CD14-positive monocyte (primary cell): Measurements from ENCODE around the gene SLC17A5. TPM values are rescaled to one million over a fixed set of nuclear protein-coding genes. Genes with fewer than 3 reads are reported as not detected.

Experiments
- DNase-seq, 3 donors: peaks; one replicate each; pipeline ENCODE4 v3.0.0-alpha.2; 2011 to 2022
- H2AFZ ChIP-seq: 2 replicates; pipeline ENCODE4 v1.6.0; 2012; ENCODE audit warnings: mild to moderate bottlenecking, low read depth, low read length, inconsistent platforms; ENCODE audit not compliant: insufficient read depth, poor library complexity, severe bottlenecking
- H3K27ac ChIP-seq, 2 donors: 1 replicate in 1 of 2; 2 replicates in 1 of 2; pipeline ENCODE4 v1.5.1; 2012 to 2013; ENCODE audit warnings: low read length in 2 of 2, control low read depth in 1 of 2, inconsistent platforms in 1 of 2, low read depth in 1 of 2, mild to moderate bottlenecking in 1 of 2
- H3K27me3 ChIP-seq, 2 donors: one replicate each; pipeline versions ENCODE4 v1.6.0 to v1.6.1; 2011 to 2013; ENCODE audit warnings: low read length in 2 of 2; ENCODE audit not compliant: control insufficient read depth in 2 of 2, insufficient read depth in 2 of 2
- H3K36me3 ChIP-seq, 2 donors: replicated peaks in 1 of 2; 1 replicate in 1 of 2; 2 replicates in 1 of 2; pipeline versions ENCODE4 v1.5.1 to v1.6.1; 2012 to 2013; ENCODE audit warnings: low read length in 2 of 2, control low read depth in 1 of 2, inconsistent platforms in 1 of 2, mild to moderate bottlenecking in 1 of 2; ENCODE audit not compliant: insufficient read depth in 2 of 2, control insufficient read depth in 1 of 2
- H3K4me1 ChIP-seq, 2 donors: 1 replicate in 1 of 2; 2 replicates in 1 of 2; pipeline versions ENCODE4 v1.5.1 to v1.6.1; 2012 to 2013; ENCODE audit warnings: low read length in 2 of 2, control low read depth in 1 of 2, inconsistent platforms in 1 of 2, mild to moderate bottlenecking in 1 of 2, moderate library complexity in 1 of 2; ENCODE audit not compliant: insufficient read depth in 2 of 2, control insufficient read depth in 1 of 2
- H3K4me2 ChIP-seq: replicated peaks from 2 replicates; pipeline ENCODE3; 2012; ENCODE audit warnings: low read length, moderate library complexity, mild to moderate bottlenecking; ENCODE audit not compliant: poor library complexity, severe bottlenecking; ENCODE audit errors: extremely low read depth
- H3K4me3 ChIP-seq, 3 experiments: fragments of 200-600 bp in 1 of 3; sonication (generic) in 1 of 3; replicated peaks in 1 of 3; 1 replicate in 2 of 3; 2 replicates in 1 of 3; pipeline ENCODE4 v1.5.1; 2011 to 2013; ENCODE audit warnings: low read length in 3 of 3, mild to moderate bottlenecking in 3 of 3, control low read depth in 2 of 3, low read depth in 2 of 3, inconsistent platforms in 1 of 3, moderate library complexity in 1 of 3
- H3K79me2 ChIP-seq: 2 replicates; pipeline ENCODE4 v1.6.0; 2012; ENCODE audit warnings: mild to moderate bottlenecking, control low read depth, inconsistent platforms, low read length, moderate library complexity; ENCODE audit not compliant: insufficient read depth
- H3K9ac ChIP-seq: 2 replicates; pipeline ENCODE4 v1.6.0; 2017; ENCODE audit warnings: low read length, mild to moderate bottlenecking; ENCODE audit not compliant: insufficient read depth, poor library complexity, severe bottlenecking
- H3K9me3 ChIP-seq, 2 donors: replicated peaks in 1 of 2; 1 replicate in 1 of 2; 2 replicates in 1 of 2; pipeline versions ENCODE4 v1.5.1 to v1.6.1; 2012 to 2013; ENCODE audit warnings: low read length in 2 of 2, control low read depth in 1 of 2; ENCODE audit not compliant: control insufficient read depth in 1 of 2, insufficient read depth in 1 of 2
- H4K20me1 ChIP-seq: 2 replicates; pipeline ENCODE4 v1.6.0; 2012; ENCODE audit warnings: mild to moderate bottlenecking, low read length, control low read depth, moderate library complexity; ENCODE audit not compliant: insufficient read depth
- H3K27ac Mint-ChIP-seq, 7 donors: one replicate each; pipeline ENCODE4 v1.8.0; 2020; ENCODE audit warnings: mild to moderate bottlenecking in 7 of 7, mixed read lengths in 7 of 7, moderate library complexity in 6 of 7, inconsistent platforms in 2 of 7
- H3K27me3 Mint-ChIP-seq, 3 donors: one replicate each; pipeline ENCODE4 v1.8.0; 2021 to 2022; ENCODE audit warnings: low read depth in 3 of 3, mild to moderate bottlenecking in 3 of 3, mixed read lengths in 3 of 3, moderate library complexity in 3 of 3, inconsistent platforms in 1 of 3
- H3K36me3 Mint-ChIP-seq, 2 donors: one replicate each; pipeline ENCODE4 v1.8.0; 2020; ENCODE audit warnings: mixed read lengths in 2 of 2, inconsistent platforms in 1 of 2, mild to moderate bottlenecking in 1 of 2
- H3K4me1 Mint-ChIP-seq: one replicate; pipeline ENCODE4 v1.8.0; 2020; ENCODE audit warnings: mild to moderate bottlenecking, mixed read lengths
- H3K4me3 Mint-ChIP-seq, 2 donors: one replicate each; pipeline ENCODE4 v1.8.0; 2020; ENCODE audit warnings: mild to moderate bottlenecking in 2 of 2, mixed read lengths in 2 of 2, moderate library complexity in 1 of 2
- H3K9me3 Mint-ChIP-seq, 7 donors: one replicate each; pipeline ENCODE4 v1.8.0; 2020 to 2022; ENCODE audit warnings: mixed read lengths in 7 of 7, mild to moderate bottlenecking in 6 of 7, moderate library complexity in 6 of 7, inconsistent platforms in 2 of 7
- CTCF ChIP-seq: fragments of 200-600 bp; IDR thresholded peaks from one replicate; pipeline ENCODE4 v1.8.0; 2022; ENCODE audit warnings: antibody characterized with exemption, mild to moderate bottlenecking
- WGBS: methylation state at CpG from one replicate; pipeline ENCODE4 v1.1.5; 2013; ENCODE audit warnings: missing lambda C conversion rate; ENCODE audit not compliant: insufficient coverage; 5-methylcytosine and 5-hydroxymethylcytosine counted together
- intact Hi-C, 2 donors: fragments of 100-400 bp; cut with micrococcal nuclease; formaldehyde crosslinking; loops; one replicate each; pipeline versions ENCODE4 v1.15.0 to v1.15.1; 2023
- polyA plus RNA-seq, 3 donors: library from polyadenylated mRNA; depleted of rRNA in 1 of 3; unstranded in 2 of 3; stranded (reverse) in 1 of 3; fragments of 300-500 nt in 2 of 3; fragments of >200 nt in 1 of 3; fragmentation: Illumina TruSeq in 2 of 3; gene quantifications; 1 replicate in 2 of 3; 2 replicates in 1 of 3; pipeline ENCODE4 v1.2.3, GENCODE V29; 2012 to 2021

The SLC17A5 gene
- polyA plus RNA-seq, 3 donors, result 5.3 to 11.6 (median 9.4) TPM

GRCh38 chr6:73612611-73613010, 41.2 kb downstream of the SLC17A5 start:
- no peaks in the 10 kb centered on the region for H4K20me1 ChIP-seq
- no peak overlapping the region for H3K4me2 ChIP-seq
- intact Hi-C loops, result loop anchor here in 1 of 2 donors (5.0 kb wide), 1 partner anchor 95 kb away; no protein-coding TSS in a partner anchor
- no peaks in the 10 kb centered on the region for H3K4me1 ChIP-seq
- no peak for DNase-seq
- TF ChIP-seq CTCF, result no peak
- H3K36me3 ChIP-seq, result peaks cover 59 to 83% of the 10 kb centered on the region in 2 donors
- H3K9me3 ChIP-seq, result no peaks in the 10 kb centered on the region
- no peak overlapping the region for H3K27ac Mint-ChIP-seq
- no peak overlapping the region for H3K4me3 ChIP-seq
- no peak overlapping the region for H3K9ac ChIP-seq
- no peaks in the 10 kb centered on the region for H3K4me1 Mint-ChIP-seq
- H3K36me3 Mint-ChIP-seq, result peaks cover 47 to 86% of the 10 kb centered on the region in 2 donors
- no CpG with 5 or more reads among the region's 3 CpGs for WGBS
- H2AFZ ChIP-seq, result no peak overlapping the region
- no peaks in the 10 kb centered on the region for H3K9me3 Mint-ChIP-seq
- H3K4me3 Mint-ChIP-seq, result no peak overlapping the region
- H3K27me3 ChIP-seq, result no peaks in the 10 kb centered on the region
- no peak overlapping the region for H3K27ac ChIP-seq
- H3K79me2 ChIP-seq, result no peaks in the 10 kb centered on the region
- H3K27me3 Mint-ChIP-seq, result no peaks in the 10 kb centered on the region

GRCh38 chr6:73610444-73611275, 43.1 kb downstream of the SLC17A5 start:
- intact Hi-C loops, result loop anchor here in 1 of 2 donors (5.0 kb wide), 1 partner anchor 93 kb away; no protein-coding TSS in a partner anchor
- Mint-ChIP-seq H3K4me3 (no peak overlapping the region), H3K9me3 (no peaks in the 10 kb centered on the region), H3K4me1 (no peaks in the 10 kb centered on the region), H3K36me3 (peaks cover 47 to 81% of the 10 kb centered on the region in 2 donors), H3K27ac (peak overlapping the region in 5 of 7 donors; percentile 47 to 89 (median 78)), H3K27me3 (no peaks in the 10 kb centered on the region)
- no peaks in the 10 kb centered on the region for H3K27me3 ChIP-seq
- no peak overlapping the region for H3K4me3 ChIP-seq
- no peak overlapping the region for H3K9ac ChIP-seq
- peaks cover 64 to 86% of the 10 kb centered on the region in 2 donors for H3K36me3 ChIP-seq
- no peak overlapping the region for H3K27ac ChIP-seq
- peak; percentile 76 for TF ChIP-seq CTCF
- DNase-seq, result peak; percentile 32 to 70 (median 41)
- 91% methylated on average over 4 of the region's 6 CpGs for WGBS
- H3K9me3 ChIP-seq, result no peaks in the 10 kb centered on the region
- H3K4me2 ChIP-seq, result no peak overlapping the region
- H3K4me1 ChIP-seq, result no peaks in the 10 kb centered on the region
- H2AFZ ChIP-seq, result no peak overlapping the region
- H3K79me2 ChIP-seq, result no peaks in the 10 kb centered on the region
- no peaks in the 10 kb centered on the region for H4K20me1 ChIP-seq
